Nucleus accumbens (tissue), 56 donors: Measurements from ENCODE around the gene FIBCD1.

Experiments used
- DNase-seq, 56 donors: peaks; one replicate each; lab custom pipeline; 2025; lab: John Stamatoyannopoulos, UW

The FIBCD1 gene

GRCh38 chr9:130899051-130899748 is 39.8 kb downstream of the FIBCD1 start:
- no peak for DNase-seq

DNA sequence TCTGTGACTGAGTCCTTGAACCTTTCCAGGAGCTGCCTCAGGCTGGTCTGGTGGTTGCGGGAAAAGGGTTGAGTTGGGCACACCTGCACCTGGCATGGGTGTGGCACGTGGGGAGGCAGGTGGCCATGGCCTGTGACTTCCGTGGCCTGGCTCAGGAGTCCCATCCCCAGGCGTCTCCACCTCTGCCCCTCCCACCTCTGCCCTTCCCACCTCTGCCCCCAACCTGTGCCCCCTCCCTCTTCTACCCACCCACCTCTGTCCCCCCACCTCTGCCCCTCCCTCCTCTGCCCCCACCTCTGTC is 40.5 kb downstream of the FIBCD1 start:
- no peak for DNase-seq

GRCh38 chr9:130897848-130898551 is 41.0 kb downstream of the FIBCD1 start:
- DNase-seq: no peak

- DNase-seq: no peak
These were observed 41.8 kb downstream of the FIBCD1 start for GRCh38 chr9:130897105-130897751.

- no peak for DNase-seq
These were observed 42.6 kb downstream of the FIBCD1 start, which contains the start of gene QRFP for GRCh38 chr9:130896233-130897014. Gene QRFP (minus strand): TSS chr9:130896812. CDS start chr9:130893838, 2,974 bp downstream.

DNA sequence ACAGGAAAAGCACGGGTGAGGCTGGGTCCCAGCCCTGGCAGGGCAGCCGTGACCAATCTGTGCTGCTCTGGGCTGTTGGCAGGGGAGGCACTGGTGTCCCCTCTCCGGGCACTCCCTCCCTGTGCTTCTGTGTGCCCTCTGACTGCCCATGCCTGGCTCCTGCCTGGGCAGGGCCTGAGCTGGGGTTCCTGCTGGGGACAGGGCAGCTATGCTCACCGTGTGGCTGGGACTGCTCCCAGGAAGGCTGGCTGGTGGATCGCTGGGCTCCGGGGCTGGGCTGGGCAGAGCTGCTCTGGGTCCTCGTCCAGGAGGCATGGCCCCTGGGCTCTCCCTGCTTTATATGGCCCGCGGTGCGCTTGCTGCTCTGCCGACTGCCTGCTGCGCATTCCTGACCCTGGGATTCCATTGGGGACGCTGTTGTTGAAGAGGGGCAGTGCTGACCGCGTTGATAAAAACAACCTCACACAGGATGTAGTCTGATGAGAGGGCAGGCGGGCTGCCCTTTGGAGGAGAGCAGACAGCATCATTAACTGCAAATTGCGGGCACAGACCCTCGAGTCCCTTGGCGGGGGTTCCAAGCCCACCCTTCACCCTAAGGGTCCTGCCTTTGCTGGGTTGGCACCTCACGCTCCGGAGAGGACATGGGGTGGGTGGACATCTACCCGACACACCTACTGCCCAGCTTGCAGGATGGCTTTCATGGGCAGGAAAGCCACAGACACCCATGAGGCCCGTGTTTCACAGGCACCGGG is 43.4 kb downstream of the FIBCD1 start:
- peak in 1 of 56 donors; percentile 32 for DNase-seq

GRCh38 chr9:130895038-130895437 is 44.0 kb downstream of the FIBCD1 start:
- no peak for DNase-seq

DNA sequence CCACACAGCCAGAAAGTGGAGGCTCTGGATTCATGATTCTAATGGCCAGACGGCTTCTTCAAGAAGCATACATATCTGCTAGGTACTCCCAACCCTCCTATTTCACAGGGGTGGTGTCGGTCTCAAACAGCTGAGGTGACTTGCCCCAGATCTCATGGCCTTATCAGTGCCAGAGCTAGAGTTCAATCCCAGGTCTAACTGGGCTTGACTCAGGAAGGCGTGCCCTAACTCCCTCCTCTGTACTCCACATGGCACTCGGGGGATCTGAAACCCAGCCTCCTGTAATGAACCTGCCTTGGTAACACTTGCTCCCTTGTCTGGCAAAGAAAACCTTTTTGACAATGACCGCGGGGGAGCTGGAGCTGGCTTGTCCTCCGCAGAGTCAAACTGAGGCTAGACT is 44.5 kb downstream of the FIBCD1 start:
- DNase-seq: no peak

DNA sequence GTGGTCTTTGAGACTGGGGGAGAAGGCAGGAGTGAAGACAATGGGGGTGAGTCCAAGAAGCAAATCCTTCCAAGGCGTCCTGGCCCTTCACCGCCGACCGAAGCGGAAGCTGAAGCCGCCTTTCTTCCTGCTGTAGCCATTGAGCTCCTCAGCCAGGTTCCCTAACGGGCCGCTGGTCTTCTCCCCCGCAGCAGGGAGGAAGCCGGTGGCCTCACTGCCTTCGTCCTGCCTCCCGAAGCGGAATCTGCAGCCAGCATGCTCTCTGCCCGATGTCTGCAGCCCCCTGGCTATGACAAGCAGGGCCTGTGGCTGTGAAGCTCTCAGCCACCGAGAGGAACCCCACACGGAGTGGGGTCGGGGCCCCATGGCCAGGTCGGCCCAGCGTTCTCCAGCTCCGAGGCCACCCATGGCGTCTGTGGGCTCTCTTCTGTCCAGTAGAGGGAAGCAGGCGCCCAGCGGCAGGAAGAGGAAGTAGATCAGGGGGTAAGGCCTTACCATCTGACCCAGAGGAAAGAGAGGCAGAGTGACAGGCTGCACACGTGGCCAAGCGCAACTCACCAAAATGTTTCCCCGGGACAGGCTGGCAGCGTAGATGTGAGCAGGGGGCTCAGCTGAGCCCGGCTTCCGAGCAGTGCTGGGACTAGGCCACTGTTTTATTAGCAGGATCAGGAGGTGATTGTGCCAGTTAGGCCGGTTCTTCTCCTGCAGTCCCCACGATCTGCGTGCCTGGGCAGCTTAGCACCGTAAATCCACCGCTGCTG is 45.5 kb downstream of the FIBCD1 start:
- DNase-seq: peak in 10 of 56 donors; percentile 18 to 46 (median 25)

DNA sequence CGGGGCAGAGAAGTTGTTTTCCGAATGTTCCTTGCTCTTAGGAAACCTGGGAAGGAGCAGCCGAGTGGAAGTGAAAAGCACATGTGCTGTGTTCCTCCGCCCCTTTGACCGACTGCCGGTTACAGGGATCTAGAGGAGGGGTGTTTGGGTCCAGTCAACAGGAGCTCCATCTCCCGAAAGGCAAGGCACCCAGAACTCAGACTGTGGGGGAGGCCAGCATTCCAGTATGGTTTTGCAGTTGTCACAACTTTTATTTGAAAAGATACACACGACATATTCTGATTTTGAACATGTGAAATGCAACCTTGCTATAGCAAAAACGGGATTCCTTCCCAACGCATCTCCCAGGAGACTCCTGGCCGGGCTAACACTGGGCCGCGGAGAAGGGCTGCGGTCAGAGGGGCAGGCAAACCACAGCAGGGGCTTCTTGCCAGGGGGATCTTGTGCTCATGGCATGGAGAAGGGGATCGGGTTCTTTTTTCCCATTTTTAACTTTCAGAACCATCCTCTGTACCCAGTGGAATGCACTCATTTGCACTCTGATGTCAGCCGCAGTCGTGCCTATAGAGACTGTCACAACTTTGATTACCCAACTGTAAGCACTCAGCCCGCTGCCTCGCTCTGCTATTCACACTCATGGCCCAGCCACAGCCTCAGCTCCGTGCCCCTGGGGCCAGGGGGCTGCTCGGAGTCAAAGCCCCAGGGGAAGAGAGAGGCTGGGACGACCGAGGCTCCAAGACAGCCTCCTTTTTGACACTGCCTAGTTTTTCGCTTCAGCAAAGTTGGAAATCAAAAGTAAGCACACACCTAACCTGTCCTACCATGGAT is 46.4 kb downstream of the FIBCD1 start:
- peak in 1 of 56 donors; percentile 69 for DNase-seq

- peak in 30 of 56 donors; percentile 15 to 76 (median 44) for DNase-seq
These were observed 47.2 kb downstream of the FIBCD1 start for GRCh38 chr9:130891688-130892476.

GRCh38 chr9:130890870-130891687 is 48.0 kb downstream of the FIBCD1 start:
- DNase-seq: peak in 1 of 56 donors; percentile 40

DNA sequence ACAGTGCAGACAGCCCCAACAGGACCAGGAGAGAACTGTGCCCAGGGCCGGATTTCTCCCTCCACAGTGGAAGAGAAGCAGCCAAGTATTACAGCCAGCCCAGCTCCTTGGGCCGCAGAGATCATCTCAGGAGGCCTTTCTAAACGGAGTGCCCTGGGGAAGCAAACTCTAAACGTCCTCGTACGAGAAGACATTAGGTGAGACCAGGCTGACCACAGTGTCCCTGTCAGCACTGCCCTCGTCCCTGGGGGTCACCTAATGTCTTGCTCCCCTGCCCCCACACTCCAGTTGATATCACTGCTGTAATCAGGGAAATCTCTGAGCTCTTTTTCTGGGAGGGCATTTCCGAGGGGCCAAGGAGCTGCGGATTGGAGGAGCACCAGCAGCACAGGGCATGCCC is 48.9 kb downstream of the FIBCD1 start:
- DNase-seq: no peak

DNA sequence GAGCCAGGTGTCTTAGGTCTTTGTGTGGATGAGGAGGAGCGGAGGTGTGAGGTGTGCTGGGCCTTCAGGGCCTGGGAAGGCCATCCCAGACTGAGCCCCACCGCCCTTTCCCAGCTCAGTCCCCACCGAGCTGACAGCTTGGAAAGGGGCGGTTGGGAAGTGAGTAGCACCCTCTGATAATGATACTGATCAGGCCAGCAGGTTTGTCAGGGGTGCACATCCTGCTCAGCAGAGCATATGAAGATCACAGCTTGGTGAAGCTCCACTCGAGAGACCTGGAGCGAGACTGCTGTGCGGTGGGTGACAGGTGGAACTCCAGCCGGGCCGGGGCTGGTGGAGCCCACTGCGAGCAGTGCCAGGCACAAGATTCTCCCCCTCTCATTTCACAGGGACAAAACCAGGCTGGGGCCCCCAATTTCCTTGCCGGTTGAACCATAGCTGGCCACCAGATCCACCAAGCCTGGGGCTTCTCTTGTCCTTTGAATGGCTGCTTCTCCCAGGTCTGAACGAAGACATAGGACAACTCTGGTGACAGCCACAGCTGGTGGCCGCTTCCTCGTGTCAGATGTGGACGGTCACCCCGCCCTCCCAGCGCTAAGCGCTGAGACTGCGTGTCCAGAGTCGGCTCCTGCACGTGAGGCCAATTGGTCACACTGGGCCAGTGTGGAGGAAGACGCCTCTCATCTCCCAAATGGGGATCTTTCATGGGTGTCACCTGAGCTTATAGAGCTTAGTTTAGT is 50.7 kb downstream of the FIBCD1 start:
- no peak for DNase-seq

DNA sequence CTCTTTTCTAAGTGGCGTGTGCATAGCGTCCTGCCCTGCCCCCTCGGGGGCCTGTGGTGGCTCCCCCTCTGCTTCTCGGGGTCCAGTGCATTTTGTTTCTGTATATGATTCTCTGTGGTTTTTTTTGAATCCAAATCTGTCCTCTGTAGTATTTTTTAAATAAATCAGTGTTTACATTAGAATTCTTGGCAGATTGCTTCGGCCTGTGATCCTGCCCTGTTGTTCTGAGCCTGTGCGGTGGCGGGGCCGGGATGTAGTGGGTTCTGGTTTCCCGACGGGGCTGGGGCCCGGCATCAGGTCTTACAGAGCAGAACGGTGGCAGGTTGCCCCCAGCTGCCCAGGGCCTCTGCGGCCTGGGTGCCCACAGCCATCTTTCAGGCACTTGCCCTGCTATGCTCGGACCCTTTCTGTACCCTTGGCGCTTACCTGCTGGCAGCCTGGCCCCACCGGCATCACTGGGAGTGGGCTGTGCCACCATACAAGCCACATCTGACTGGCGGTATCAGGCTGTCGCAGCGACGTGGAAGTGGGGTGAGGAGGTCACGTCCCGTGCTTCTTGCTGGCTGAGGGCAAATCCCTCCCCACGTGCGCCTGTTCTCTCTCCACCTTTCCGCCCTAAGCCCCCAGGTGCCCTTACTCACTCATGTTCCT is 51.4 kb downstream of the FIBCD1 start:
- DNase-seq: no peak

DNA sequence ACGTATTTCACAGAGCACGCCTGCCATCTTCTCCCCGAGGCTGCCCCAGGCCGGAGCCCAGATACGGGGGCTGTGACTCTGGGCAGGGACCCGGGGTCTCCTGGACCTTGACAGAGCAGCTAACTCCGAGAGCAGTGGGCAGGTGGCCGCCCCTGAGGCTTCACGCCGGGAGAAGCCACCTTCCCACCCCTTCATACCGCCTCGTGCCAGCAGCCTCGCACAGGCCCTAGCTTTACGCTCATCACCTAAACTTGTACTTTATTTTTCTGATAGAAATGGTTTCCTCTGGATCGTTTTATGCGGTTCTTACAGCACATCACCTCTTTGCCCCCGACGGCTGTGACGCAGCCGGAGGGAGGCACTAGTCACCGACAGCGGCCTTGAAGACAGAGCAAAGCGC is 52.1 kb downstream of the FIBCD1 start:
- no peak for DNase-seq
